SK-N-SH (cell line): ENCODE measurements around the gene PPP4R3A. TPM values are rescaled to one million over a fixed set of nuclear protein-coding genes. Genes with fewer than 3 reads are reported as not detected.
"Not testable (repeated sequence)": the region's sequence is repeated elsewhere in the genome, so short reads cannot be mapped to it uniquely, and the experiment has no call there.

Experiments
- CTCF ChIA-PET: fragments of 300-600, 350-600 bp; formaldehyde crosslinking; extraction: SDS; loops from one replicate; lab custom pipeline; 2021; lab: Yijun Ruan, JAX
- POLR2A ChIA-PET: fragments of 350-600 bp; sonication (Branson Sonifier 250); formaldehyde crosslinking; extraction: SDS; loops from one replicate; lab custom pipeline; 2020; ENCODE audit warnings: antibody characterized with exemption, inconsistent platforms; lab: Yijun Ruan, JAX
- DNase-seq: peaks from one replicate; pipeline ENCODE4 v3.0.0; 2012
- H2AFZ ChIP-seq: fragments of 200-600 bp; sonication (generic); 2 replicates; pipeline ENCODE4 v1.8.1; 2016; ENCODE audit warnings: antibody characterized with exemption, mild to moderate bottlenecking, low read depth
- H3F3A ChIP-seq: fragments of 200-600 bp; sonication (generic); replicated peaks from 2 replicates; pipeline ENCODE3; 2016; ENCODE audit warnings: antibody characterized with exemption, mild to moderate bottlenecking; ENCODE audit not compliant: insufficient read depth
- H3K27ac ChIP-seq, 2 experiments: fragments of 200-500 bp in 1 of 2; fragments of 200-600 bp in 1 of 2; sonication (Bioruptor generic) in 1 of 2; sonication (generic), shearing (Covaris generic) in 1 of 2; 2 replicates each; pipeline versions ENCODE4 v1.5.1 to v1.6.1; 2014 to 2016; ENCODE audit warnings: low read depth in 2 of 2, inconsistent platforms in 1 of 2, low read length in 1 of 2, mild to moderate bottlenecking in 1 of 2, mixed read lengths in 1 of 2
- H3K27me3 ChIP-seq: fragments of 200-600 bp; sonication (generic), shearing (Covaris generic); 2 replicates; pipeline ENCODE4 v1.6.1; 2016; ENCODE audit warnings: mixed run types; ENCODE audit not compliant: insufficient read depth
- H3K36me3 ChIP-seq, 2 experiments: fragments of 200-500 bp in 1 of 2; fragments of 200-600 bp in 1 of 2; sonication (Bioruptor generic) in 1 of 2; sonication (generic) in 1 of 2; replicated peaks in 1 of 2; 2 replicates each; pipeline versions ENCODE3 to v1.5.1; 2014 to 2016; ENCODE audit warnings: low read length in 1 of 2, mild to moderate bottlenecking in 1 of 2; ENCODE audit not compliant: insufficient read depth in 2 of 2, control insufficient read depth in 1 of 2
- H3K4me1 ChIP-seq, 2 experiments: fragments of 200-500 bp in 1 of 2; fragments of 200-600 bp in 1 of 2; sonication (Bioruptor generic) in 1 of 2; sonication (generic), shearing (Covaris generic) in 1 of 2; 2 replicates each; pipeline versions ENCODE4 v1.5.1 to v1.6.1; 2014 to 2016; ENCODE audit warnings: low read depth in 1 of 2, low read length in 1 of 2, mixed run types in 1 of 2; ENCODE audit not compliant: insufficient read depth in 2 of 2, control insufficient read depth in 1 of 2
- H3K4me2 ChIP-seq: fragments of 200-600 bp; sonication (generic), shearing (Covaris generic); 2 replicates; pipeline ENCODE4 v1.6.1; 2017; ENCODE audit warnings: mixed run types
- H3K4me3 ChIP-seq, 2 experiments: fragments of 200-500 bp in 1 of 2; fragments of 200-600 bp in 1 of 2; sonication (Bioruptor generic) in 1 of 2; sonication (generic), shearing (Covaris generic) in 1 of 2; 2 replicates each; pipeline versions ENCODE4 v1.5.1 to v1.8.1; 2014 to 2016; ENCODE audit warnings: low read depth in 2 of 2, inconsistent platforms in 1 of 2, low read length in 1 of 2, mild to moderate bottlenecking in 1 of 2, mixed read lengths in 1 of 2, moderate library complexity in 1 of 2
- H3K79me2 ChIP-seq: fragments of 200-600 bp; sonication (generic); 2 replicates; pipeline ENCODE4 v1.8.1; 2017; ENCODE audit warnings: mild to moderate bottlenecking; ENCODE audit not compliant: insufficient read depth
- H3K9ac ChIP-seq: fragments of 200-600 bp; sonication (generic); 2 replicates; pipeline ENCODE4 v1.6.1; 2017; ENCODE audit warnings: mixed run types
- H3K9me2 ChIP-seq: fragments of 200-600 bp; sonication (generic); 2 replicates; pipeline ENCODE4 v1.6.1; 2017; ENCODE audit warnings: mixed run types
- H3K9me3 ChIP-seq: fragments of 200-600 bp; sonication (generic); 2 replicates; pipeline ENCODE4 v1.6.1; 2017; ENCODE audit warnings: mixed run types, mild to moderate bottlenecking, moderate library complexity
- H4K20me1 ChIP-seq: fragments of 200-600 bp; sonication (generic); 2 replicates; pipeline ENCODE4 v1.6.1; 2017; ENCODE audit warnings: mild to moderate bottlenecking, mixed run types; ENCODE audit not compliant: insufficient read depth
- CHD2 ChIP-seq: fragments of 150-350 bp; IDR thresholded peaks from 2 replicates; pipeline ENCODE4 v1.6.1; 2018; ENCODE audit warnings: low read length; ENCODE audit not compliant: partially characterized antibody
- ELF1 ChIP-seq: IDR thresholded peaks from 2 replicates; pipeline ENCODE4 v1.4.0; 2012
- EP300 ChIP-seq, 2 experiments: IDR thresholded peaks; 2 replicates each; pipeline versions ENCODE4 v1.4.0 to v1.6.1; 2012; ENCODE audit warnings: borderline replicate concordance in 1 of 2, low read depth in 1 of 2, low read length in 1 of 2
- EZH2phosphoT487 ChIP-seq: fragments of 200-600 bp; sonication (generic); IDR thresholded peaks from 2 replicates; pipeline ENCODE4 v1.6.1; 2017; ENCODE audit warnings: low read depth, mixed run types, mild to moderate bottlenecking, antibody characterized with exemption, moderate library complexity, borderline replicate concordance
- FOSL2 ChIP-seq: IDR thresholded peaks from 2 replicates; pipeline ENCODE4 v1.4.0; 2012; ENCODE audit warnings: low read depth, mild to moderate bottlenecking, moderate library complexity, borderline replicate concordance
- FOXM1 ChIP-seq: IDR thresholded peaks from 2 replicates; pipeline ENCODE4 v1.4.0; 2012; ENCODE audit warnings: low read depth, mild to moderate bottlenecking
- GABPA ChIP-seq: IDR thresholded peaks from 2 replicates; pipeline ENCODE4 v1.4.0; 2012; ENCODE audit warnings: low read depth, mild to moderate bottlenecking
- GATA2 ChIP-seq: sonication (generic); formaldehyde crosslinking; IDR thresholded peaks from 2 replicates; pipeline ENCODE4 v1.5.0; 2020; ENCODE audit warnings: mild to moderate bottlenecking, missing genetic modification reagents
- MEF2A ChIP-seq: IDR thresholded peaks from 2 replicates; pipeline ENCODE4 v1.4.0; 2012; ENCODE audit warnings: low read depth, borderline replicate concordance
- MXI1 ChIP-seq: IDR thresholded peaks from 2 replicates; pipeline ENCODE4 v1.6.1; 2012; ENCODE audit warnings: mild to moderate bottlenecking, low read depth, low read length, improper control_type of control experiment
- NFIC ChIP-seq: IDR thresholded peaks from 2 replicates; pipeline ENCODE4 v1.4.0; 2012; ENCODE audit warnings: borderline replicate concordance
- POLR2AphosphoS5 ChIP-seq: IDR thresholded peaks from 2 replicates; pipeline ENCODE4 v1.6.1; 2012; ENCODE audit warnings: low read depth, low read length
- RAD21 ChIP-seq: IDR thresholded peaks from 2 replicates; pipeline ENCODE4 v1.6.1; 2012; ENCODE audit warnings: mild to moderate bottlenecking, low read length
- RCOR1 ChIP-seq: fragments of 150-350 bp; IDR thresholded peaks from 2 replicates; pipeline ENCODE4 v1.6.1; 2017; ENCODE audit warnings: antibody characterized with exemption, low read length
- RFX5 ChIP-seq: IDR thresholded peaks from 2 replicates; pipeline ENCODE4 v1.6.1; 2012; ENCODE audit warnings: mild to moderate bottlenecking, improper control_type of control experiment, low read length
- RXRA ChIP-seq: IDR thresholded peaks from 2 replicates; pipeline ENCODE4 v1.4.0; 2012; ENCODE audit warnings: low read depth, mild to moderate bottlenecking, borderline replicate concordance
- SIN3A ChIP-seq: IDR thresholded peaks from 2 replicates; pipeline ENCODE4 v1.6.1; 2012; ENCODE audit warnings: low read depth, mild to moderate bottlenecking, low read length, moderate library complexity, borderline replicate concordance
- SMC3 ChIP-seq: IDR thresholded peaks from 2 replicates; pipeline ENCODE4 v1.6.1; 2012; ENCODE audit warnings: low read depth, low read length, improper control_type of control experiment
- TAF1 ChIP-seq: IDR thresholded peaks from 2 replicates; pipeline ENCODE4 v1.6.1; 2012; ENCODE audit warnings: low read depth, mild to moderate bottlenecking, low read length, moderate library complexity, borderline replicate concordance
- TCF12 ChIP-seq: IDR thresholded peaks from 2 replicates; pipeline ENCODE4 v1.4.0; 2012
- YY1 ChIP-seq: IDR thresholded peaks from 2 replicates; pipeline ENCODE4 v1.4.0; 2012; ENCODE audit warnings: low read depth, mild to moderate bottlenecking
- WGBS: methylation state at CpG from one replicate; pipeline ENCODE4 v1.1.6; 2017; ENCODE audit warnings: low lambda C conversion rate; 5-methylcytosine and 5-hydroxymethylcytosine counted together
- polyA plus RNA-seq, 3 experiments: library from polyadenylated mRNA; depleted of rRNA; stranded (reverse); fragments of >200 nt; gene quantifications; 2 replicates each; pipeline ENCODE4 v1.2.3, GENCODE V29; 2012
- TF ChIP-seq, protein P1 (sequence below): IDR thresholded peaks from 2 replicates; pipeline ENCODE4; 2012
- TF ChIP-seq, protein P2 (sequence below): IDR thresholded peaks from 2 replicates; pipeline ENCODE4 v1.6.1; 2012; ENCODE audit warnings: mild to moderate bottlenecking, low read depth, low read length, moderate library complexity
- TF ChIP-seq, protein P3 (sequence below): IDR thresholded peaks from 2 replicates; pipeline ENCODE4 v1.4.0; 2012; ENCODE audit warnings: low read depth
- TF ChIP-seq, protein P4 (sequence below): fragments of 150-350 bp; IDR thresholded peaks from 2 replicates; pipeline ENCODE4 v1.6.1; 2016; ENCODE audit warnings: mild to moderate bottlenecking, low read depth, low read length

Gene PPP4R3A
- polyA plus RNA-seq, 1 of the 3 experiments (the other 2 are of a cell fraction), result 34.9 TPM

GRCh38 chr14:91439345-91439744, 70.8 kb downstream of the PPP4R3A start (continued):
- TF ChIP-seq SIN3A (no peak), EZH2phosphoT487 (no peak), EP300 (IDR thresholded peaks at IDR 0.05; ENCODE audit: borderline replicate concordance in 1 of 2, low read depth in 1 of 2, low read length in 1 of 2) (no peak), TCF12 (no peak), POLR2AphosphoS5 (no peak), RXRA (no peak), GATA2 (CRISPR knock-in tag) (no peak), FOXM1 (no peak), MXI1 (no peak)
- TF ChIP-seq, protein P1, sequence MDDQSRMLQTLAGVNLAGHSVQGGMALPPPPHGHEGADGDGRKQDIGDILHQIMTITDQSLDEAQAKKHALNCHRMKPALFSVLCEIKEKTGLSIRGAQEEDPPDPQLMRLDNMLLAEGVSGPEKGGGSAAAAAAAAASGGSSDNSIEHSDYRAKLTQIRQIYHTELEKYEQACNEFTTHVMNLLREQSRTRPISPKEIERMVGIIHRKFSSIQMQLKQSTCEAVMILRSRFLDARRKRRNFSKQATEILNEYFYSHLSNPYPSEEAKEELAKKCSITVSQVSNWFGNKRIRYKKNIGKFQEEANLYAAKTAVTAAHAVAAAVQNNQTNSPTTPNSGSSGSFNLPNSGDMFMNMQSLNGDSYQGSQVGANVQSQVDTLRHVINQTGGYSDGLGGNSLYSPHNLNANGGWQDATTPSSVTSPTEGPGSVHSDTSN, result no peak

- no peak overlapping the region for H3K27ac ChIP-seq
- CTCF ChIA-PET, result interaction anchor here (1.7 to 1.9 kb wide), 2 partner anchors 15 to 116 kb away, joined by 5 to 7 read pairs; no protein-coding TSS in a partner anchor
- no peak overlapping the region for H3K9ac ChIP-seq
- POLR2A ChIA-PET, result no interaction called here
- H4K20me1 ChIP-seq, result no peaks in the 10 kb centered on the region
- H3F3A ChIP-seq, result no peaks in the 10 kb centered on the region
- H3K4me2 ChIP-seq, result no peak overlapping the region
- no peak overlapping the region for H2AFZ ChIP-seq
- TF ChIP-seq EZH2phosphoT487, result no peak
- no peak for TF ChIP-seq YY1
- TF ChIP-seq, protein P2, sequence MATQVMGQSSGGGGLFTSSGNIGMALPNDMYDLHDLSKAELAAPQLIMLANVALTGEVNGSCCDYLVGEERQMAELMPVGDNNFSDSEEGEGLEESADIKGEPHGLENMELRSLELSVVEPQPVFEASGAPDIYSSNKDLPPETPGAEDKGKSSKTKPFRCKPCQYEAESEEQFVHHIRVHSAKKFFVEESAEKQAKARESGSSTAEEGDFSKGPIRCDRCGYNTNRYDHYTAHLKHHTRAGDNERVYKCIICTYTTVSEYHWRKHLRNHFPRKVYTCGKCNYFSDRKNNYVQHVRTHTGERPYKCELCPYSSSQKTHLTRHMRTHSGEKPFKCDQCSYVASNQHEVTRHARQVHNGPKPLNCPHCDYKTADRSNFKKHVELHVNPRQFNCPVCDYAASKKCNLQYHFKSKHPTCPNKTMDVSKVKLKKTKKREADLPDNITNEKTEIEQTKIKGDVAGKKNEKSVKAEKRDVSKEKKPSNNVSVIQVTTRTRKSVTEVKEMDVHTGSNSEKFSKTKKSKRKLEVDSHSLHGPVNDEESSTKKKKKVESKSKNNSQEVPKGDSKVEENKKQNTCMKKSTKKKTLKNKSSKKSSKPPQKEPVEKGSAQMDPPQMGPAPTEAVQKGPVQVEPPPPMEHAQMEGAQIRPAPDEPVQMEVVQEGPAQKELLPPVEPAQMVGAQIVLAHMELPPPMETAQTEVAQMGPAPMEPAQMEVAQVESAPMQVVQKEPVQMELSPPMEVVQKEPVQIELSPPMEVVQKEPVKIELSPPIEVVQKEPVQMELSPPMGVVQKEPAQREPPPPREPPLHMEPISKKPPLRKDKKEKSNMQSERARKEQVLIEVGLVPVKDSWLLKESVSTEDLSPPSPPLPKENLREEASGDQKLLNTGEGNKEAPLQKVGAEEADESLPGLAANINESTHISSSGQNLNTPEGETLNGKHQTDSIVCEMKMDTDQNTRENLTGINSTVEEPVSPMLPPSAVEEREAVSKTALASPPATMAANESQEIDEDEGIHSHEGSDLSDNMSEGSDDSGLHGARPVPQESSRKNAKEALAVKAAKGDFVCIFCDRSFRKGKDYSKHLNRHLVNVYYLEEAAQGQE, result no peak
- TF ChIP-seq GATA2 (CRISPR knock-in tag), result no peak
- no peak for TF ChIP-seq NFIC
- TF ChIP-seq RAD21, result no peak
- TF ChIP-seq TCF12, result no peak
- no peak for TF ChIP-seq TAF1
- no peak for TF ChIP-seq CHD2
- TF ChIP-seq, protein P3, sequence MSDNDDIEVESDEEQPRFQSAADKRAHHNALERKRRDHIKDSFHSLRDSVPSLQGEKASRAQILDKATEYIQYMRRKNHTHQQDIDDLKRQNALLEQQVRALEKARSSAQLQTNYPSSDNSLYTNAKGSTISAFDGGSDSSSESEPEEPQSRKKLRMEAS, result no peak
- TF ChIP-seq RFX5, result no peak
- TF ChIP-seq RCOR1, result no peak
- TF ChIP-seq SMC3, result no peak
- TF ChIP-seq GABPA, result no peak
- no peak for TF ChIP-seq SIN3A
- TF ChIP-seq, protein P4, sequence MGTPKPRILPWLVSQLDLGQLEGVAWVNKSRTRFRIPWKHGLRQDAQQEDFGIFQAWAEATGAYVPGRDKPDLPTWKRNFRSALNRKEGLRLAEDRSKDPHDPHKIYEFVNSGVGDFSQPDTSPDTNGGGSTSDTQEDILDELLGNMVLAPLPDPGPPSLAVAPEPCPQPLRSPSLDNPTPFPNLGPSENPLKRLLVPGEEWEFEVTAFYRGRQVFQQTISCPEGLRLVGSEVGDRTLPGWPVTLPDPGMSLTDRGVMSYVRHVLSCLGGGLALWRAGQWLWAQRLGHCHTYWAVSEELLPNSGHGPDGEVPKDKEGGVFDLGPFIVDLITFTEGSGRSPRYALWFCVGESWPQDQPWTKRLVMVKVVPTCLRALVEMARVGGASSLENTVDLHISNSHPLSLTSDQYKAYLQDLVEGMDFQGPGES, result no peak
- no peak for TF ChIP-seq MEF2A
- no peak for TF ChIP-seq FOSL2
- no peak for TF ChIP-seq ELF1
- TF ChIP-seq MXI1, result no peak
- H3K79me2 ChIP-seq, result no peaks in the 10 kb centered on the region
- H3K9me3 ChIP-seq, result no peaks in the 10 kb centered on the region
- no peaks in the 10 kb centered on the region for H3K9me2 ChIP-seq
- no peaks in the 10 kb centered on the region for H3K4me1 ChIP-seq
- H3K36me3 ChIP-seq, result no peaks in the 10 kb centered on the region
- no peaks in the 10 kb centered on the region for H3K27me3 ChIP-seq
- H3K4me3 ChIP-seq, result no peak overlapping the region
- DNase-seq, result no peak
These were observed 71.3 kb downstream of the PPP4R3A start for GRCh38 chr14:91438845-91439244.

GRCh38 chr14:91436266-91436665, 73.8 kb downstream of the PPP4R3A start:
- H2AFZ ChIP-seq, H3F3A ChIP-seq, H4K20me1 ChIP-seq, H3K9me2 ChIP-seq, POLR2A ChIA-PET, CTCF ChIA-PET, H3K36me3 ChIP-seq, H3K9me3 ChIP-seq, H3K4me1 ChIP-seq, H3K27me3 ChIP-seq, H3K27ac ChIP-seq, DNase-seq, H3K4me3 ChIP-seq, H3K79me2 ChIP-seq, H3K4me2 ChIP-seq, H3K9ac ChIP-seq: not testable (repeated sequence)
- WGBS, result 79% methylated on average over 13 of the region's 16 CpGs
